GM19463 (cell line): ENCODE data around the gene AKNAD1.
"Not testable (repeated sequence)": the region's sequence is repeated elsewhere in the genome, so short reads cannot be mapped to it uniquely, and the experiment has no call there.

Experiments used
- ATAC-seq: cut with Tn5 transposase; IDR thresholded peaks from one replicate; pipeline ENCODE4 v1.9.1; 2021; ENCODE audit warnings: mild to moderate bottlenecking, moderate library complexity; ENCODE audit not compliant: unreplicated experiment

Gene AKNAD1

GRCh38 chr1:108785880-108786279 is 71.0 kb downstream of the AKNAD1 start:
- ATAC-seq, result no peak

GRCh38 chr1:108785264-108785663 is 71.6 kb downstream of the AKNAD1 start:
- ATAC-seq, result no peak

GRCh38 chr1:108781575-108781944 is 75.3 kb downstream of the AKNAD1 start:
- not testable (repeated sequence) for ATAC-seq

GRCh38 chr1:108780937-108781574 is 75.8 kb downstream of the AKNAD1 start:
- ATAC-seq, result no peak

GRCh38 chr1:108779455-108779854 is 77.4 kb downstream of the AKNAD1 start:
- ATAC-seq, result no peak

- no peak for ATAC-seq
Observed at GRCh38 chr1:108777839-108778238, 79.1 kb downstream of the AKNAD1 start.

- ATAC-seq, result no peak
Observed at GRCh38 chr1:108767708-108768107, 89.2 kb downstream of the AKNAD1 start.

- ATAC-seq, result no peak
Observed at GRCh38 chr1:108767115-108767514, 89.8 kb downstream of the AKNAD1 start.
